GM12878 (cell line): ENCODE results near the gene CEP128. TPM values are rescaled to one million over a fixed set of nuclear protein-coding genes. Genes with fewer than 3 reads are reported as not detected.

Source experiments
- ATAC-seq: fragments of 200-7000 bp; cut with Tn5 transposase; 3 replicates; pipeline ENCODE4 v1.9.1; 2020; ENCODE audit warnings: mild to moderate bottlenecking, moderate library complexity
- BruUV-seq: library from RNA; stranded (reverse); fragments of 400-500 nt; replicated peaks from 2 replicates; lab custom pipeline; 2021; lab: Mats Ljungman, UMichigan
- CTCF ChIA-PET: fragments of 300-600 bp; sonication (Branson Sonifier 250); formaldehyde crosslinking; extraction: SDS; loops from one replicate; lab custom pipeline; 2021; ENCODE audit warnings: inconsistent platforms; lab: Yijun Ruan, JAX
- POLR2A ChIA-PET: fragments of 350-600 bp; formaldehyde crosslinking; extraction: SDS; loops from one replicate; lab custom pipeline; 2021; ENCODE audit warnings: inconsistent platforms; lab: Charles Lee
- RAD21 ChIA-PET: fragments of 300-600 bp; sonication (Branson Sonifier 250); formaldehyde crosslinking; loops from one replicate; lab custom pipeline; 2023; ENCODE audit warnings: antibody characterized with exemption; ENCODE audit not compliant: unreplicated experiment; lab: Charles Lee
- SMC1A ChIA-PET: fragments of 300-600 bp; sonication (Branson Sonifier 250); formaldehyde crosslinking; loops from one replicate; lab custom pipeline; 2023; ENCODE audit not compliant: unreplicated experiment, uncharacterized antibody; lab: Charles Lee
- DNase-seq: peaks from one replicate; pipeline ENCODE4 v3.0.0-alpha.2; 2011; ENCODE audit warnings: low read depth, low spot score
- FAIRE-seq: peaks from 3 replicates; lab custom pipeline; 2011; peaks lifted over from hg19 to GRCh38; lab: Jason Lieb, UNC
- H2AFZ ChIP-seq: 2 replicates; pipeline ENCODE4 v1.6.0; 2011; ENCODE audit warnings: low read depth, low read length, control low read depth; ENCODE audit not compliant: control insufficient read depth
- H3K27ac ChIP-seq: 2 replicates; pipeline ENCODE4 v1.5.1; 2011; ENCODE audit warnings: control low read depth; ENCODE audit not compliant: control insufficient read depth, insufficient read depth
- H3K27me3 ChIP-seq, 2 experiments: replicated peaks in 1 of 2; 2 replicates each; pipeline versions ENCODE4 v1.6.0 to v1.6.1; 2011; ENCODE audit warnings: low read length in 1 of 2; ENCODE audit not compliant: control insufficient read depth in 2 of 2, insufficient read depth in 2 of 2
- H3K36me3 ChIP-seq, 2 experiments: 2 replicates each; pipeline ENCODE4 v1.5.1; 2011; ENCODE audit warnings: low read length in 1 of 2; ENCODE audit not compliant: control insufficient read depth in 2 of 2, insufficient read depth in 2 of 2
- H3K4me1 ChIP-seq: 2 replicates; pipeline ENCODE4 v1.6.1; 2011; ENCODE audit warnings: mild to moderate bottlenecking, low read length, moderate library complexity, mixed read lengths; ENCODE audit not compliant: control insufficient read depth, insufficient read depth
- H3K4me2 ChIP-seq: 2 replicates; pipeline ENCODE4 v1.6.0; 2011; ENCODE audit warnings: control low read depth; ENCODE audit not compliant: control insufficient read depth, insufficient read depth
- H3K4me3 ChIP-seq: fragments of 200-600 bp; sonication (generic); 2 replicates; pipeline ENCODE4 v1.5.1; 2016
- H3K79me2 ChIP-seq: 2 replicates; pipeline ENCODE4 v1.6.0; 2011; ENCODE audit warnings: low read length; ENCODE audit not compliant: control insufficient read depth, insufficient read depth
- H3K9ac ChIP-seq: 2 replicates; pipeline ENCODE4 v1.8.0; 2011; ENCODE audit warnings: low read length, control low read depth, mixed read lengths; ENCODE audit not compliant: control insufficient read depth, insufficient read depth
- H3K9me3 ChIP-seq: replicated peaks from 3 replicates; pipeline ENCODE4 v1.5.1; 2011; ENCODE audit warnings: mild to moderate bottlenecking, low read length; ENCODE audit not compliant: control insufficient read depth, insufficient read depth
- H4K20me1 ChIP-seq: 2 replicates; pipeline ENCODE4 v1.6.0; 2011; ENCODE audit not compliant: control insufficient read depth, insufficient read depth
- BACH1 ChIP-seq: fragments of 450-650 bp; IDR thresholded peaks from 2 replicates; pipeline ENCODE4 v1.6.1; 2017; ENCODE audit warnings: mild to moderate bottlenecking, borderline replicate concordance
- BRCA1 ChIP-seq: IDR thresholded peaks from 2 replicates; pipeline ENCODE4 v1.6.1; 2011; ENCODE audit warnings: low read depth, low read length, improper control_type of control experiment
- CHD2 ChIP-seq: IDR thresholded peaks from 2 replicates; pipeline ENCODE4 v1.6.1; 2011; ENCODE audit warnings: low read depth, low read length, improper control_type of control experiment, borderline replicate concordance
- GABPA ChIP-seq: IDR thresholded peaks from 2 replicates; pipeline ENCODE4 v1.6.1; 2014; ENCODE audit warnings: antibody characterized with exemption, low read depth, mild to moderate bottlenecking, inconsistent platforms
- IRF3 ChIP-seq: fragments of 450-650 bp; IDR thresholded peaks from 2 replicates; pipeline ENCODE4 v1.6.1; 2014; ENCODE audit warnings: mild to moderate bottlenecking
- KDM1A ChIP-seq: fragments of 200-600 bp; sonication (generic); IDR thresholded peaks from 2 replicates; pipeline ENCODE4 v1.6.1; 2016; ENCODE audit warnings: borderline replicate concordance
- LARP7 ChIP-seq: fragments of 450-650 bp; IDR thresholded peaks from 2 replicates; pipeline ENCODE4 v1.6.1; 2017; ENCODE audit warnings: mild to moderate bottlenecking
- MEF2A ChIP-seq: IDR thresholded peaks from 2 replicates; pipeline ENCODE4 v1.6.1; 2011; ENCODE audit warnings: low read depth, mild to moderate bottlenecking, low read length, moderate library complexity; ENCODE audit not compliant: insufficient read depth
- PAX8 ChIP-seq: fragments of 450-650 bp; IDR thresholded peaks from 2 replicates; pipeline ENCODE4 v1.6.1; 2017; ENCODE audit warnings: mild to moderate bottlenecking, moderate library complexity
- RAD21 ChIP-seq: IDR thresholded peaks from 2 replicates; pipeline ENCODE4 v1.6.1; 2011; ENCODE audit warnings: mild to moderate bottlenecking, low read depth, low read length, moderate library complexity; ENCODE audit not compliant: insufficient read depth
- RFX5 ChIP-seq: IDR thresholded peaks from 2 replicates; pipeline ENCODE4 v1.6.1; 2011; ENCODE audit warnings: low read depth, low read length, improper control_type of control experiment
- TAF1 ChIP-seq: IDR thresholded peaks from 2 replicates; pipeline ENCODE4 v1.6.1; 2011; ENCODE audit warnings: mild to moderate bottlenecking, low read depth, low read length, borderline replicate concordance
- YBX1 ChIP-seq: fragments of 450-650 bp; IDR thresholded peaks from 2 replicates; pipeline ENCODE4 v1.6.1; 2016; ENCODE audit warnings: antibody characterized with exemption
- WGBS: methylation state at CpG from one replicate; pipeline ENCODE4 v1.1.6; 2016; ENCODE audit warnings: low lambda C conversion rate; ENCODE audit not compliant: insufficient replicate concordance, insufficient coverage; ENCODE audit errors: missing lambda C conversion rate; 5-methylcytosine and 5-hydroxymethylcytosine counted together
- in situ Hi-C: fragments of 300-500 bp; cut with MboI; formaldehyde crosslinking; loops from 9 replicates; pipeline ENCODE4 v1.14.3; 2018; ENCODE audit warnings: mixed read lengths
- intact Hi-C: fragments of 100-400 bp; cut with micrococcal nuclease; formaldehyde crosslinking; loops from one replicate; pipeline ENCODE4 v1.14.2; 2022; ENCODE audit not compliant: unreplicated experiment
- polyA plus RNA-seq, 11 experiments: library from polyadenylated mRNA; depleted of rRNA in 4 of 11; unstranded in 6 of 11; stranded (reverse) in 5 of 11; fragments of >200 nt; fragmentation: Nextera tagmentation in 4 of 11; fragmentation: Illumina TruSeq in 1 of 11; extraction: Ambion mirVana in 4 of 11; extraction: Trizol in 1 of 11; gene quantifications; 1 replicate in 1 of 11; 2 replicates in 10 of 11; pipeline versions ENCODE4 v1.2.1 to v1.2.3, GENCODE V29; 2011 to 2016; ENCODE audit warnings: inconsistent platforms in 2 of 11, missing spikeins in 2 of 11, low read depth in 1 of 11
- total RNA-seq, 4 experiments: library from RNA; depleted of rRNA in 3 of 4; stranded (reverse); fragments of >200 nt in 3 of 4; fragmentation: Illumina TruSeq in 1 of 4; extraction: Trizol in 1 of 4; gene quantifications; 2 replicates each; pipeline versions ENCODE4 v1.2.1 to v1.2.3, GENCODE V29; 2013 to 2021
- TF ChIP-seq, protein P1 (sequence below): IDR thresholded peaks from 2 replicates; pipeline ENCODE4 v1.6.1; 2011; ENCODE audit warnings: borderline replicate concordance, low read depth, mild to moderate bottlenecking, moderate library complexity, low read length; ENCODE audit not compliant: insufficient read depth, poor library complexity, severe bottlenecking
- TF ChIP-seq, protein P2 (sequence below): fragments of 450-650 bp; IDR thresholded peaks from 2 replicates; pipeline ENCODE4 v1.6.1; 2016; ENCODE audit warnings: mild to moderate bottlenecking

Gene CEP128
- total and polyA plus RNA-seq, 10 of the 15 experiments (the other 5 are each of a cell fraction or from before 2014, with no cell fraction given) = 1.1 to 6.7 (median 3.4) TPM

GRCh38 chr14:80850197-80850814 lies 91.2 kb downstream of the CEP128 start (continued):
- TF ChIP-seq GABPA (no peak), IRF3 (no peak), LARP7 (no peak), RAD21 (peak; percentile 71), YBX1 (no peak), BRCA1 (no peak), BACH1 (no peak), MEF2A (no peak), PAX8 (no peak)
- TF ChIP-seq, protein P1, sequence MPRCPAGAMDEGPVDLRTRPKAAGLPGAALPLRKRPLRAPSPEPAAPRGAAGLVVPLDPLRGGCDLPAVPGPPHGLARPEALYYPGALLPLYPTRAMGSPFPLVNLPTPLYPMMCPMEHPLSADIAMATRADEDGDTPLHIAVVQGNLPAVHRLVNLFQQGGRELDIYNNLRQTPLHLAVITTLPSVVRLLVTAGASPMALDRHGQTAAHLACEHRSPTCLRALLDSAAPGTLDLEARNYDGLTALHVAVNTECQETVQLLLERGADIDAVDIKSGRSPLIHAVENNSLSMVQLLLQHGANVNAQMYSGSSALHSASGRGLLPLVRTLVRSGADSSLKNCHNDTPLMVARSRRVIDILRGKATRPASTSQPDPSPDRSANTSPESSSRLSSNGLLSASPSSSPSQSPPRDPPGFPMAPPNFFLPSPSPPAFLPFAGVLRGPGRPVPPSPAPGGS = no peak

GRCh38 chr14:80847070-80847469 lies 94.5 kb downstream of the CEP128 start:
- no peak for DNase-seq
- SMC1A ChIA-PET = interaction anchor here (0.7 to 1.8 kb wide), 3 partner anchors 634 to 1063 kb away, joined by 3 to 10 read pairs (median 4); no protein-coding TSS in a partner anchor
- WGBS = 75% methylated on average over 2 of the region's 2 CpGs
- H3K4me2 ChIP-seq = no peak overlapping the region
- H3K9me3 ChIP-seq = no peaks in the 10 kb centered on the region
- intact Hi-C loops (loop anchor here (5.0 kb wide), 2 partner anchors 260 to 1880 kb away; no protein-coding TSS in a partner anchor), in situ Hi-C loops (loop anchor here (5.0 to 10.0 kb wide), 3 partner anchors 645 to 1882 kb away; no protein-coding TSS in a partner anchor)
- no peak overlapping the region for H3K9ac ChIP-seq
- no peak for ATAC-seq
- no peaks in the 10 kb centered on the region for H3K27me3 ChIP-seq
- TF ChIP-seq CHD2 (no peak), KDM1A (no peak), TAF1 (no peak), RFX5 (no peak), BRCA1 (no peak)
- TF ChIP-seq, protein P2, sequence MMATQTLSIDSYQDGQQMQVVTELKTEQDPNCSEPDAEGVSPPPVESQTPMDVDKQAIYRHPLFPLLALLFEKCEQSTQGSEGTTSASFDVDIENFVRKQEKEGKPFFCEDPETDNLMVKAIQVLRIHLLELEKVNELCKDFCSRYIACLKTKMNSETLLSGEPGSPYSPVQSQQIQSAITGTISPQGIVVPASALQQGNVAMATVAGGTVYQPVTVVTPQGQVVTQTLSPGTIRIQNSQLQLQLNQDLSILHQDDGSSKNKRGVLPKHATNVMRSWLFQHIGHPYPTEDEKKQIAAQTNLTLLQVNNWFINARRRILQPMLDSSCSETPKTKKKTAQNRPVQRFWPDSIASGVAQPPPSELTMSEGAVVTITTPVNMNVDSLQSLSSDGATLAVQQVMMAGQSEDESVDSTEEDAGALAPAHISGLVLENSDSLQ = no peak
- H3K4me1 ChIP-seq = no peaks in the 10 kb centered on the region
- H3K36me3 ChIP-seq = no peaks in the 10 kb centered on the region
- no peaks in the 10 kb centered on the region for H3K79me2 ChIP-seq
- RAD21 ChIA-PET = no interaction called here
- no TSS peak for BruUV-seq
- FAIRE-seq = no peak
- no peak overlapping the region for H2AFZ ChIP-seq
- POLR2A ChIA-PET = no interaction called here
- no peak overlapping the region for H3K4me3 ChIP-seq
- CTCF ChIA-PET = interaction anchor here (0.7 to 1.7 kb wide), 3 partner anchors 87 to 645 kb away, joined by 4 to 8 read pairs (median 7); no protein-coding TSS in a partner anchor
- H4K20me1 ChIP-seq = no peaks in the 10 kb centered on the region
- no peak overlapping the region for H3K27ac ChIP-seq
